SK-N-SH treated with all-trans-retinoic acid at 6 μM for 48 hours (cell line): ENCODE measurements around the gene KCNA3.
"Not testable (repeated sequence)": the region's sequence is repeated elsewhere in the genome, so short reads cannot be mapped to it uniquely, and the experiment has no call there.

Source experiments
- ATAC-seq: fragments of 200-7000 bp; cut with Tn5 transposase; 3 replicates; pipeline ENCODE4 v1.9.1; 2020; ENCODE audit warnings: mild to moderate bottlenecking, moderate library complexity
- BACH2 ChIP-seq: fragments of 250-450 bp; sonication (Bioruptor Pico); IDR thresholded peaks from 2 replicates; pipeline ENCODE4 v1.9.0; 2021; ENCODE audit warnings: mild to moderate bottlenecking, borderline replicate concordance
- CSDC2 ChIP-seq: fragments of 250-450 bp; sonication (Bioruptor Pico); IDR thresholded peaks from 2 replicates; pipeline ENCODE4 v1.5.0; 2020; ENCODE audit warnings: mild to moderate bottlenecking, moderate library complexity
- ESRRG ChIP-seq: fragments of 250-450 bp; sonication (Bioruptor Pico); IDR thresholded peaks from 2 replicates; pipeline ENCODE4 v1.6.1; 2021; ENCODE audit warnings: mild to moderate bottlenecking
- GLIS3 ChIP-seq: fragments of 250-450 bp; sonication (Bioruptor Pico); IDR thresholded peaks from 2 replicates; pipeline ENCODE4 v1.5.0; 2020; ENCODE audit warnings: mild to moderate bottlenecking, moderate library complexity
- ISL1 ChIP-seq: fragments of 250-450 bp; sonication (Bioruptor Pico); IDR thresholded peaks from 2 replicates; pipeline ENCODE4 v2.1.2; 2022; ENCODE audit warnings: mild to moderate bottlenecking, moderate library complexity
- OSR1 ChIP-seq: fragments of 250-450 bp; sonication (Bioruptor Pico); IDR thresholded peaks from 2 replicates; pipeline ENCODE4 v1.8.0; 2022; ENCODE audit warnings: moderate library complexity, mild to moderate bottlenecking, inconsistent platforms
- PPARA ChIP-seq: fragments of 250-450 bp; sonication (Bioruptor Pico); IDR thresholded peaks from 2 replicates; pipeline ENCODE4 v1.5.0; 2020; ENCODE audit warnings: mild to moderate bottlenecking, borderline replicate concordance
- SNAI2 ChIP-seq: fragments of 250-450 bp; sonication (Bioruptor Pico); IDR thresholded peaks from 2 replicates; pipeline ENCODE4 v1.5.0; 2020; ENCODE audit warnings: mild to moderate bottlenecking, moderate library complexity
- TCF4 ChIP-seq: fragments of 250-450 bp; sonication (Bioruptor Pico); IDR thresholded peaks from 2 replicates; pipeline ENCODE4 v1.8.0; 2021; ENCODE audit warnings: mild to moderate bottlenecking, moderate library complexity, borderline replicate concordance
- TOX ChIP-seq: fragments of 250-450 bp; sonication (Bioruptor Pico); IDR thresholded peaks from 2 replicates; pipeline ENCODE4 v1.8.0; 2021; ENCODE audit warnings: mild to moderate bottlenecking, moderate library complexity, borderline replicate concordance
- ZC3H10 ChIP-seq: fragments of 250-450 bp; sonication (Bioruptor Pico); IDR thresholded peaks from 2 replicates; pipeline ENCODE4 v1.5.1; 2021; ENCODE audit warnings: mild to moderate bottlenecking, moderate library complexity
- ZFP3 ChIP-seq: fragments of 250-450 bp; sonication (Bioruptor Pico); IDR thresholded peaks from 2 replicates; pipeline ENCODE4 v1.5.0; 2020; ENCODE audit warnings: mild to moderate bottlenecking, moderate library complexity
- ZFP30 ChIP-seq: fragments of 450-650 bp; formaldehyde crosslinking; IDR thresholded peaks from 2 replicates; pipeline ENCODE4 v1.5.0; 2022; ENCODE audit warnings: mild to moderate bottlenecking, moderate library complexity
- ZNF565 ChIP-seq: fragments of 450-650 bp; formaldehyde crosslinking; conservative IDR thresholded peaks from 2 replicates; pipeline ENCODE4 v1.5.0; 2020; ENCODE audit warnings: low read depth, mild to moderate bottlenecking, moderate library complexity
- TF ChIP-seq, protein P1 (sequence below): fragments of 250-450 bp; sonication (Bioruptor Pico); IDR thresholded peaks from 2 replicates; pipeline ENCODE4 v1.8.0; 2020; ENCODE audit warnings: mild to moderate bottlenecking, moderate library complexity, borderline replicate concordance
- TF ChIP-seq, protein P2 (sequence below): fragments of 250-450 bp; sonication (Bioruptor Pico); IDR thresholded peaks from 2 replicates; pipeline ENCODE4 v1.5.1; 2021; ENCODE audit warnings: mild to moderate bottlenecking, moderate library complexity
- TF ChIP-seq, protein P3 (sequence below): fragments of 250-450 bp; sonication (Bioruptor Pico); IDR thresholded peaks from 2 replicates; pipeline ENCODE4 v1.5.1; 2020; ENCODE audit warnings: low read depth, mild to moderate bottlenecking, moderate library complexity
- TF ChIP-seq, protein P4 (sequence below): fragments of 250-450 bp; sonication (Bioruptor Pico); IDR thresholded peaks from 2 replicates; pipeline ENCODE4 v1.8.0; 2021; ENCODE audit warnings: low read depth, mild to moderate bottlenecking, moderate library complexity, borderline replicate concordance
- TF ChIP-seq, protein P5 (sequence below): fragments of 250-450 bp; sonication (Bioruptor Pico); IDR thresholded peaks from 2 replicates; pipeline ENCODE4 v1.5.0; 2020; ENCODE audit warnings: mild to moderate bottlenecking, moderate library complexity

The KCNA3 gene

DNA sequence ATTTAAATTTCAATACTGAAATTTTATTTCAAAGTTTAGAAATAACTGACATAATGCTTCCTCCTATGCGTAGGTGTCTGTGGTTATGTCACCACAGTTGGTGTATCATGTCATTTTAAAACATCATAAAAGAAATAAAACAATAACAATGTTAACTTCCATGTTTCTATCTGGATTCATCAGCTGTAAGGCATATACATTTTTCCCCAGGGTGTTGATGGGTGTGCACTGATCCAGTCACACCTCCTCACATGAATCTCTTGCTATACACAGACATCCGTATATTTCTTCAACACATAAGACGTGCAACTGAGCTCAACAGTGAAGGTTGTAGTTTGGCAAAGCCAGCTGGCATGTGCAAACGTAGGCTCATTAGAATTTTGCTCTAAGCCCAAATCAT lies 6.2 kb downstream of the KCNA3 start:
- ATAC-seq: no peak
- TF ChIP-seq, protein P1, sequence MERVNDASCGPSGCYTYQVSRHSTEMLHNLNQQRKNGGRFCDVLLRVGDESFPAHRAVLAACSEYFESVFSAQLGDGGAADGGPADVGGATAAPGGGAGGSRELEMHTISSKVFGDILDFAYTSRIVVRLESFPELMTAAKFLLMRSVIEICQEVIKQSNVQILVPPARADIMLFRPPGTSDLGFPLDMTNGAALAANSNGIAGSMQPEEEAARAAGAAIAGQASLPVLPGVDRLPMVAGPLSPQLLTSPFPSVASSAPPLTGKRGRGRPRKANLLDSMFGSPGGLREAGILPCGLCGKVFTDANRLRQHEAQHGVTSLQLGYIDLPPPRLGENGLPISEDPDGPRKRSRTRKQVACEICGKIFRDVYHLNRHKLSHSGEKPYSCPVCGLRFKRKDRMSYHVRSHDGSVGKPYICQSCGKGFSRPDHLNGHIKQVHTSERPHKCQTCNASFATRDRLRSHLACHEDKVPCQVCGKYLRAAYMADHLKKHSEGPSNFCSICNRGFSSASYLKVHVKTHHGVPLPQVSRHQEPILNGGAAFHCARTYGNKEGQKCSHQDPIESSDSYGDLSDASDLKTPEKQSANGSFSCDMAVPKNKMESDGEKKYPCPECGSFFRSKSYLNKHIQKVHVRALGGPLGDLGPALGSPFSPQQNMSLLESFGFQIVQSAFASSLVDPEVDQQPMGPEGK (CRISPR knock-in tag): no peak
- TF ChIP-seq, protein P2, sequence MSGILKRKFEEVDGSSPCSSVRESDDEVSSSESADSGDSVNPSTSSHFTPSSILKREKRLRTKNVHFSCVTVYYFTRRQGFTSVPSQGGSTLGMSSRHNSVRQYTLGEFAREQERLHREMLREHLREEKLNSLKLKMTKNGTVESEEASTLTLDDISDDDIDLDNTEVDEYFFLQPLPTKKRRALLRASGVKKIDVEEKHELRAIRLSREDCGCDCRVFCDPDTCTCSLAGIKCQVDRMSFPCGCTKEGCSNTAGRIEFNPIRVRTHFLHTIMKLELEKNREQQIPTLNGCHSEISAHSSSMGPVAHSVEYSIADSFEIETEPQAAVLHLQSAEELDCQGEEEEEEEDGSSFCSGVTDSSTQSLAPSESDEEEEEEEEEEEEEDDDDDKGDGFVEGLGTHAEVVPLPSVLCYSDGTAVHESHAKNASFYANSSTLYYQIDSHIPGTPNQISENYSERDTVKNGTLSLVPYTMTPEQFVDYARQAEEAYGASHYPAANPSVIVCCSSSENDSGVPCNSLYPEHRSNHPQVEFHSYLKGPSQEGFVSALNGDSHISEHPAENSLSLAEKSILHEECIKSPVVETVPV (CRISPR knock-in tag): no peak
- TF ChIP-seq ZFP3 (CRISPR knock-in tag) (no peak), ZC3H10 (CRISPR knock-in tag) (no peak), TCF4 (no peak), SNAI2 (no peak), PPARA (CRISPR knock-in tag) (no peak), BACH2 (CRISPR knock-in tag) (no peak), TOX (no peak), ZNF565 (CRISPR knock-in tag) (no peak), GLIS3 (CRISPR knock-in tag) (no peak)
- TF ChIP-seq, protein P3, sequence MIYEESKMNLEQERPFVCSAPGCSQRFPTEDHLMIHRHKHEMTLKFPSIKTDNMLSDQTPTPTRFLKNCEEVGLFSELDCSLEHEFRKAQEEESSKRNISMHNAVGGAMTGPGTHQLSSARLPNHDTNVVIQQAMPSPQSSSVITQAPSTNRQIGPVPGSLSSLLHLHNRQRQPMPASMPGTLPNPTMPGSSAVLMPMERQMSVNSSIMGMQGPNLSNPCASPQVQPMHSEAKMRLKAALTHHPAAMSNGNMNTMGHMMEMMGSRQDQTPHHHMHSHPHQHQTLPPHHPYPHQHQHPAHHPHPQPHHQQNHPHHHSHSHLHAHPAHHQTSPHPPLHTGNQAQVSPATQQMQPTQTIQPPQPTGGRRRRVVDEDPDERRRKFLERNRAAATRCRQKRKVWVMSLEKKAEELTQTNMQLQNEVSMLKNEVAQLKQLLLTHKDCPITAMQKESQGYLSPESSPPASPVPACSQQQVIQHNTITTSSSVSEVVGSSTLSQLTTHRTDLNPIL: no peak
- TF ChIP-seq, protein P4, sequence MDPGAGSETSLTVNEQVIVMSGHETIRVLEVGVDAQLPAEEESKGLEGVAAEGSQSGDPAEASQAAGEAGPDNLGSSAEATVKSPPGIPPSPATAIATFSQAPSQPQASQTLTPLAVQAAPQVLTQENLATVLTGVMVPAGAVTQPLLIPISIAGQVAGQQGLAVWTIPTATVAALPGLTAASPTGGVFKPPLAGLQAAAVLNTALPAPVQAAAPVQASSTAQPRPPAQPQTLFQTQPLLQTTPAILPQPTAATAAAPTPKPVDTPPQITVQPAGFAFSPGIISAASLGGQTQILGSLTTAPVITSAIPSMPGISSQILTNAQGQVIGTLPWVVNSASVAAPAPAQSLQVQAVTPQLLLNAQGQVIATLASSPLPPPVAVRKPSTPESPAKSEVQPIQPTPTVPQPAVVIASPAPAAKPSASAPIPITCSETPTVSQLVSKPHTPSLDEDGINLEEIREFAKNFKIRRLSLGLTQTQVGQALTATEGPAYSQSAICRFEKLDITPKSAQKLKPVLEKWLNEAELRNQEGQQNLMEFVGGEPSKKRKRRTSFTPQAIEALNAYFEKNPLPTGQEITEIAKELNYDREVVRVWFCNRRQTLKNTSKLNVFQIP (CRISPR knock-in tag): no peak

DNA sequence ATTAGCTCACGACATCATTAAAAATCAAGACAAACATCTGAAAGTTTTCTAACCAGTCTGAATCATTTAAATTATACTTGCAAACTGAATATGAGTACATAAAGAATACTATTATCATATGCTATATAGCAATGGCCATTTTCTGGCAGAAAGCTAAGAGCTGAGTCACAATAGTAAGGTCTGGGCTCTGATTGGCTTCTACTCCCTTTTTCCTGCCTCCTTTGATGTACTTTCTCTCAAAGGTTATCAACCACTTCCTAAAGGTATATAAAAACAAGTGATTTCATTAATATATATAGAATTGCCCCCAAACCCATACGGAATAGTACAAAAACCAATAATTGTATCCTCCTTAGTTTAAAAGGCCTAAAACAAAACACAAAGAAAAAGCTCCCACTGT lies 7.0 kb downstream of the KCNA3 start:
- TF ChIP-seq ZNF565 (CRISPR knock-in tag): no peak
- TF ChIP-seq, protein P4 (CRISPR knock-in tag): no peak
- TF ChIP-seq, protein P5, sequence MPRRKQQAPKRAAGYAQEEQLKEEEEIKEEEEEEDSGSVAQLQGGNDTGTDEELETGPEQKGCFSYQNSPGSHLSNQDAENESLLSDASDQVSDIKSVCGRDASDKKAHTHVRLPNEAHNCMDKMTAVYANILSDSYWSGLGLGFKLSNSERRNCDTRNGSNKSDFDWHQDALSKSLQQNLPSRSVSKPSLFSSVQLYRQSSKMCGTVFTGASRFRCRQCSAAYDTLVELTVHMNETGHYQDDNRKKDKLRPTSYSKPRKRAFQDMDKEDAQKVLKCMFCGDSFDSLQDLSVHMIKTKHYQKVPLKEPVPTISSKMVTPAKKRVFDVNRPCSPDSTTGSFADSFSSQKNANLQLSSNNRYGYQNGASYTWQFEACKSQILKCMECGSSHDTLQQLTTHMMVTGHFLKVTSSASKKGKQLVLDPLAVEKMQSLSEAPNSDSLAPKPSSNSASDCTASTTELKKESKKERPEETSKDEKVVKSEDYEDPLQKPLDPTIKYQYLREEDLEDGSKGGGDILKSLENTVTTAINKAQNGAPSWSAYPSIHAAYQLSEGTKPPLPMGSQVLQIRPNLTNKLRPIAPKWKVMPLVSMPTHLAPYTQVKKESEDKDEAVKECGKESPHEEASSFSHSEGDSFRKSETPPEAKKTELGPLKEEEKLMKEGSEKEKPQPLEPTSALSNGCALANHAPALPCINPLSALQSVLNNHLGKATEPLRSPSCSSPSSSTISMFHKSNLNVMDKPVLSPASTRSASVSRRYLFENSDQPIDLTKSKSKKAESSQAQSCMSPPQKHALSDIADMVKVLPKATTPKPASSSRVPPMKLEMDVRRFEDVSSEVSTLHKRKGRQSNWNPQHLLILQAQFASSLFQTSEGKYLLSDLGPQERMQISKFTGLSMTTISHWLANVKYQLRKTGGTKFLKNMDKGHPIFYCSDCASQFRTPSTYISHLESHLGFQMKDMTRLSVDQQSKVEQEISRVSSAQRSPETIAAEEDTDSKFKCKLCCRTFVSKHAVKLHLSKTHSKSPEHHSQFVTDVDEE (CRISPR knock-in tag): no peak
- no peak for ATAC-seq

DNA sequence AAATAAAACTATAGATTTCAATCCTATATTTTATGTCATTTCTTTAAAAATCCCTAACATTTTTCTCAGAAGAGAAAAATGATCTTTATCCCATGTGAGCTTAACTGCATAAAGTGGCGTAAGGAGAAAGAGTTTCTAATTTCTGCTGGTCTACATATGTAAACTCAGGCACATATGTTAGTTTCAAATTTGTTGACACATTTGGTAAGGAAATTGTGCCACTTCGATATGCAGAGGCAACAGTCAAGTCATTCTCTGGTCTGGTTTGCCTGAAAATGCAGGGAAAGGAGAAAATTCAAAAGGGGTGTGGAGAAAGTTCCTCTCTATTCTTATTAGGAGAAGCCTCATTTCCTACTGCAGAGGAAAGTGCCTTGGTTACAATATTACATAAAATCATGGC lies 11.5 kb downstream of the KCNA3 start:
- TF ChIP-seq SNAI2: no peak
- no peak for TF ChIP-seq OSR1
- TF ChIP-seq TOX: no peak
- TF ChIP-seq ESRRG: no peak
- TF ChIP-seq CSDC2: no peak
- no peak for TF ChIP-seq ZFP30 (CRISPR knock-in tag)
- no peak for TF ChIP-seq ISL1
- no peak for TF ChIP-seq GLIS3 (CRISPR knock-in tag)
- TF ChIP-seq, protein P5 (CRISPR knock-in tag): no peak
- TF ChIP-seq ZNF565 (CRISPR knock-in tag): no peak
- no peak for ATAC-seq

DNA sequence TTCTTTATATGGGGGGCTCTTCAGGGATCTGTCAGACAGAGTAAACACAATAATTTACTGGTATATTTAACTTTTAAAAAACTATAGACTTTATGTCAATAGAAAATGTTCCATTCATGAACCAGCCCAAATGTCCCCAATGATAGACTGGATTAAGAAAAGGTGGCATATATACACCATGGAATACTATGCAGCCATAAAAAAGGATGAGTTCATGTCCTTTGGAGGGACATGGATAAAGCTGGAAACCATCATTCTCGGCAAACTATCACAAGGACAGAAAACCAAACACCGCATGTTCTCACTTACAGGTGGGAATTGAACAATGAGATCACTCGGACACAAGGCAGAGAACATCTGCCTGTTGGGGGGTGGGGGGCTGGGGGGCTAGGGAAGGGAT lies 15.2 kb downstream of the KCNA3 start:
- not testable (repeated sequence) for ATAC-seq
